IPS-NIHi7 (cell line): Measurements from ENCODE around the gene ACP1.

Source experiments
- DNase-seq: peaks from one replicate; pipeline ENCODE4 v3.0.0; 2012; ENCODE audit warnings: mixed read lengths; ENCODE audit errors: extremely low spot score

Gene ACP1

GRCh38 chr2:280650-281110 is 15.9 kb downstream of the ACP1 start:
- no peak for DNase-seq

DNA sequence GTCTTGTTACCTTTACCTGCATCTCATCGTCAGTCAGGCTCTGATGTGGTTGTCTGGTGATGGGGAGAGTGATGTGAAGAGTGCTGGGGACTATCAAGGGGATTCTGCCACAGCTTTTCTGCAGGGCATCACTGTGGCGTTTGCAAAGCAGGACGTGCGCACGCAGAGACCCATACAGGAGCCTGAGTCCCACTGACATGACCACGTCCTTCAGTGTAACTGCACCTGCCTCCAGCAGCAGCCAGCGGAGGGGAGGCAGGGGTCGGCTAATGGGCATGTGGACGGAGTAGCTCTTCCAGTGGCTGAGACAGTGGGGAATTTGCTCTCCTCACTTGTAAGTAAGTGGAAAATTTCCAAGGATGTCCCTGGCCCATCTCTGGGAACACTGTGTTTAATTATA is 16.6 kb downstream of the ACP1 start:
- no peak for DNase-seq

- no peak for DNase-seq
These were observed 17.9 kb downstream of the ACP1 start for GRCh38 chr2:282371-283263.

DNA sequence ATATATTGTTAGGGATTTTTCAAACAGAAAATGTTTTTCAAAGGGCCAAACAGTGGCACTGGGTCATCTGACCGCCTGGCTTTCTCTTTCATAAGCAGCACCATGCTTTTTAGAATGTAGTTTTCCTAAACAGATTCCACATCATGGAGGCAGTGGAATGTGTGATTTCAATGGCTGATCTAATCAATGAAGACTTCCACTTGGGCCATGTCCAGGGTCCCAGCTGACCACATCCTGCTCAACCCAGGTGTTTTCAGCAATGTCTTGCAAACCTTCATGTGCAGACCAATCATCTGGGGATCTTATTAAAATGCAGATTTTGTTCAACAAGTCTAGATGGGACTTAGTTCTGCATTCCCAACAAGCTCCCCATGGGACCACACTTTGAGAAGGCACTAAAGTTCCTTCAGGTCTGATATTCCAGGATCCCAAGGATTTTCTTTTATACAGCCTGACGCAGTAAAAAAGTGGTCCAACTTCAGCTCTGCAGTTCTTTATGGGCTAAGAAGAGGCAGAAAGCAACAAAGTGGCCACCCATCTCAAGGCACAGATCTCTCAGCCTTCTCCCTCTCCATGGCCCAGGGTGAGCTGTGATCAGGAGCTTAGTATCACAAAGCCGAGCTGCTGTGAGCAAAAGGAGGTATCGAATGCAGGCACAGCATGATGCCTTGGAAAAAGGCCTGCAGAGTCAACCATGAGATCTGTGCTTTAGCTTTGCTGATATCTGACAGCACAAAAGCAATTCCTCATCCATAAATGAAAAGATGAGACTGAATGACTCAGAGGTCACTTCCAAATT is 19.4 kb downstream of the ACP1 start:
- DNase-seq, result peak; percentile 49

DNA sequence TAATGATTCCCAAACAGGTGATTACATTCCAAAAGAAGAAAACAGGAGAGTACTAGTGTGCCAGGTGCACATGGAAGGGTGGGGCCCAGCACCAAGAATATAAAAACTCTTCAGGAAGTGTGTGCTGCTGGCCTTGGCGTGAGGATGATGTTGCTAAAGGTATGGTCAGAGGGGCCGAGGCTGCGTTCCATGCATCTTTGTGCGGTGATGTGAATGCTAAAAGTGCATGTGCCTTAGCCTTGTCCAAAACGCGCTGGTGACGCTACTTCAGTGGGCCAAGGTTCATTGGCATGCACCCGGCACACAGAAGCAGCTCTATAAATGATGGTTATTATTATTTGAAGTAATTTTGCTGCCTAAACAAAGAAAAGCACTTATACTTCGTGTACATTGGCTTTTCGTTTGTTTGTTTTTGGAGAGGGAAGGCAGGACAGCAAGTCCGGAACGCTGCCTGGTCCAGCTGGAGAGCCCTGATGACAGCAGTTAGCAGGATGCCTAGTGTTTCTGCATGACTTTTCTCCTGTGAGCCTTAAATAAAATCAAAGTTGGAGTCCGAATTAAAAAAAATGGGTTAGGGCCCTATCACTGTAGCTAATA is 20.2 kb downstream of the ACP1 start:
- no peak for DNase-seq

- peak; percentile 34 for DNase-seq
These were observed 20.8 kb downstream of the ACP1 start for GRCh38 chr2:285531-285930.

GRCh38 chr2:286035-286434 is 21.3 kb downstream of the ACP1 start:
- DNase-seq, result no peak

DNA sequence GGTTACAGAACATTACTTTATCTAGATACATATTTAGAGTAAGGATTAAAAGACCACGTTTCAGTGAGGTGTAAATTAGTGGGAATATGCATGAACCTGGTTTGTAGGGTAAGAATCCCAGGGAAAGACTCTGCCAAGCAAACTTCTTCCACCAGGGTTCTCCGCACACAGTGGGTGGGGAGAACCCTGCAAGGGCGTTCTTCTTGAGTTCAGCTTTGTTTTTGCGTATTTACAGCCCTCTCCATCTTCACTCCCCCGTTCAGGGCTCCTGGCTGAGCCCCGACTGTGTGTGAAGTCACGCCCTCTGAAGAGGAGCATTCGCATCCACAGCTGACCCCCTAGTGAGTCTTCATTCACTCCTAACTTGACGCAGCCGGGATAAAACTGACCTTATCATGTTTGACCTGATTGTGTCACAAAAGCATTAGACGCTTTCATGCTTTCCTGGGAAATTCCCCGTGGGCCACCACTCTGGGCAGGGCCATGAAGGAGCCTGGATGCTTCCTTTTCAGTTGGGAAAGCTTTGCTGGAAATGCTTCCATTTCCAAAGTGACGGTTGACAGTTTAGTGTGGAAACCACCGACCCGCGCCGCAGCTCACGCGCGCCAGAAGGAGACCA is 22.1 kb downstream of the ACP1 start:
- peak; percentile 45 for DNase-seq

DNA sequence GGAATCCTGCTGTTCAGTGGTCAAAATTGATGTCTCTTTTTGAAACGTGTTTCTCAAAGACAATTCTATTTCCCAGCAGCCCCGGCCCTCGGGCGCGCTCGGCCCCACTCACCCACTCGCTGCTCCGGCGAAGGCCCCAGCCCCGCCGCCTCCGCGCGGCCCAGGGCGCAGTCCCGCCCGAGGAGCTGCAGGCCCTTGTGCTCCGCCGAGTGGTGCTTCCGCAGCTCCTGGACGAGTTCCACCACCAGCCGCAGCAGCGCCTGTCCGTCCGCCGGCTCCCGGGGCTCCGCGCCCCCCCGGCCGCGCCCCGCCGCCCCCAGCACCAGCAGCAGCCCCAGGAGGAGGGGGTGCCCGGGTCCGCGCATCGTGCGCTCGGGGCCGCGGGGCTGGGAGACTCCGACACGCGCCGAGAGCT is 22.7 kb downstream of the ACP1 start:
- peak; percentile 60 for DNase-seq

DNA sequence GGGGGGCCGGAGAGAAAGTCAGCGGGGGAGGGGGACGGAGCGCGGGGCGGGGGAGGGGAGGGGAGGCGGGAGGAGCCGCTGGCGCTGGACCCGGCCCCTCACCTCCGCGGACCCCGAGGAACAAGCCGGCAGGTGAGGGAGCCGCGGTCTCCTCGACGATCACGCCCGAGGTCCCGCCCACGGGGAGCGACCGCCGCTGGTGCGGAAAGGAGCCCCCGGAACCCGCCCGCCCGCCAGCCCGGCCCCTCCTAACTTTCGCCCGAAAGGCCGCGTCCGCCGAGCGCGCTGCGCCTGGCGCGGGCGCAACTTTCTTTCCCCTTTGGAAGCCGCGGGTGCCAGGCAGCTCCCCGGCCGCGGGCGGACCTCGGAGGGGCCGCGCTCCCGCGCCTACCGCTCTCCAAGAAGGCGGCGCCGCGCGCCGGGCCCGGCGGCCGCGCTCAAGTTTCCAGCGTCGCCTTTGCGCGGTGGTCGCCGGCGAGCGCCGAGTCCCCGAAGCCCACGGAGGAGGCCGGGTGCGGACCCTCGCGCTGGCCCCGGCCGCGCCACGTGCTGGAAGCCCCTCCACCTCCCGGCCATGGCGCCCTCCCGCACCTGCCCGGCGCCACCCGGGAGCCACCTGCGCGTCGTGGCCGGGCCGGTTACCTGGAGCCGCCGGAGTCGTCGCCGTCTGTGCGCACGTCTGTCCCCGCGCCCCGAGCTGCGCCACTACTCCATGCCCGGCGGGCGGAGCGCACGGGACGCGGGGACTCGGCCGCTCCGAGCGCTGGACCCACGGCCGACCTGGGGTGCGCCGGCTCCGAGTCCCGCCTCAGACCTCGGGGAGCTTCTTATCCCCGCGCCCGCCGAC is 23.4 kb downstream of the ACP1 start, which contains the start of gene ALKAL2:
Gene ALKAL2 (minus strand): TSS at position 181 of the 847 bp plus-strand sequence. CDS start 256 bp downstream, outside the sequence.
- DNase-seq, result peak; percentile 29

DNA sequence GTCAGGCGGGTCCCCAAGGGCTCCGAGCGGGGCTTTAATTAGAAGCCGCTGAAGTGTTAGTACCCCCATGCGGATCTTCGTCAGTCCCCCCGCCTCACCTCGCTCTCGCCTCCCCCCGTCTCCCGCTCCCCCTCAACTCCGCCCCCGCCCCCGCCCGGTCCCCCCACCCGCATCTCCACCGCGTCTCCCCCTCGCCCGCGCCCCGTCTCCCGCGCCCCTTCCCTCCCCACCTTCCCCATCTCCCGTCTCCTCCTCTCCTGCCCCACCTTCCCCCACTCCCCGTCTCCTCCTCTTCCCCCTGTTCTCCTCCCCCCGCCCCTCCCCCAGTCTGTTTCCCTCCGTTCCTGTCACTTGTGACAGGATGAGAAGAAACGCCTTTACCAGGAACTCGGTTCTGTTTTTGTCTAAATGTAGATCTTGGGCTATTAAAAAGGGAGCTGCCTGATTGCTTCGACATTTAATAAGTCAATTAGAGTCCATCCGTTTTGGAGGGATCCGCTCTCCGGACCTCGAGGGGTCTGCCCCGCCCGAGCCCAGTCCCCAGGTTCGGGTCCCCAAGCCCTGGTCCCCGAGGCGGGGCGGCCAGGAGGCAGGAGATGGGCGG is 24.1 kb downstream of the ACP1 start:
- peak; percentile 31 for DNase-seq

DNA sequence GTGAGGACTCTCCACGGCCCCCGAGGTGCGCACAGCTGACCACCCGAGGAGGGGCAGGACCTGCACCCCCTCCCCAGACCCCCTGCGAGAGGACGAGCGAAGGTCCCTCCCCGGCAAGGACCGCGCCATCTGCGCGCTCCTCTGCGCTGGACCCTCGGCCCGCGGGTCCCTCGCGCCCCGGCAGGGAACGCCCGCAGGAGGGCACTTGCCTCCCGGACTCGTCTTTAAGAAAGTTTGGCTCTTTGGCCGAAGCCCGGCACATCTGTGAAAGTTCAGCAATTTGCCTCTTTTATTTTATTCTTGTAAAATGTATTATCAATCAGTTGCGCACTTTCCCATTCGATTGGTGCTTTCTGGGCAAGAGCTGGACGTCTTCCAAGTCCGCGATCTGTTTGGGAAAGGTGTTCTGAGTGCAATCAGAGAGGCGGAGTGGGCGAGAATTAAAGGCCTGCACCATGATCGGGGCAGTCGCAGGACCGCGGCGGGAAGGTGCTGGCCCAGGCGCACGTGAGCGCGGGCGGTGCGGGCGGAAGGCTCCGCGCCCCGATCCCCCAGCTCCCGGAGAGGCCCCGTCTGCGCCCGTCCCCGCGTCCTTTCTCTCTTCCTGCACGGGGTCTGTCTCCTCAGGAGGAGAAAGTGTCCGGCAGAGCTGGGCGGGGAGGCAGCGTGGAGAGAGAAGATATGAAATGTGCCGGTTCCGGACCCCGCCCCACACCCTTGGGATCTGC is 24.8 kb downstream of the ACP1 start:
- DNase-seq, result peak; percentile 26

GRCh38 chr2:290090-290722 is 25.5 kb downstream of the ACP1 start:
- DNase-seq, result peak; percentile 79

DNA sequence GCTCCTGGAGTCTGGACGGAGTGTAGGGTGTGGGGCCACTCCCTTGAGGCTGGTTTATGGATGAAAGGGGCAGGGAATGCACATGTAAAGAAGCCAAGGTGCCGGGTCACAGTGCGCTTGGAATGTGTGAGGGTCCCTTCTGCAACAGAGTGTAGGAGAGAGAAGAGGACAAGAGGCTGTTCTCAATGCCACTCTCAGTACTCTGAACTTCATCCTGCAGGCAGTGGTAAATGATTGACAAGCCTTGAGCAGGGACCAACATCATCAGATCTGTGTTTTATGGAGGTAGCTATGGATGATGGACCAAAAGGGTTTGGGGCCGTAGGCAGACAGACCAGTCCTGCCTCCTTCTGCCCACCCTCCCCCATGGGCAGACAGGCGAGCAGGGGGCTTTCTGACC is 30.3 kb downstream of the ACP1 start:
- DNase-seq, result no peak

- no peak for DNase-seq
These were observed 31.6 kb downstream of the ACP1 start for GRCh38 chr2:296354-296753.

GRCh38 chr2:305366-305765 is 40.6 kb downstream of the ACP1 start:
- no peak for DNase-seq

- peak; percentile 76 for DNase-seq
These were observed 44.6 kb downstream of the ACP1 start for GRCh38 chr2:309148-309953.

- DNase-seq, result no peak
These were observed 45.3 kb downstream of the ACP1 start for GRCh38 chr2:309954-310510.
